ENCODE results near the gene ANLN.

ANLN gene

GRCh38 chr7:36391436-36392198, 2.0 kb downstream of the ANLN start:
- H3K4me1 Mint-ChIP-seq = peaks cover 25% of the 10 kb centered on the region
- no peaks in the 10 kb centered on the region for H3K36me3 Mint-ChIP-seq
- peak overlapping the region; percentile 26 for H3K4me3 Mint-ChIP-seq
- H3K9me3 Mint-ChIP-seq = no peaks in the 10 kb centered on the region
- peaks cover 1% of the 10 kb centered on the region for H3K27me3 Mint-ChIP-seq
- no peak overlapping the region for H3K27ac Mint-ChIP-seq

GRCh38 chr7:36393826-36394225, 4.2 kb downstream of the ANLN start:
- no peaks in the 10 kb centered on the region for H3K9me3 Mint-ChIP-seq
- no peak overlapping the region for H3K4me3 Mint-ChIP-seq
- H3K4me1 Mint-ChIP-seq = peaks cover 21% of the 10 kb centered on the region
- H3K36me3 Mint-ChIP-seq = no peaks in the 10 kb centered on the region
- H3K27ac Mint-ChIP-seq = no peak overlapping the region
- H3K27me3 Mint-ChIP-seq = peaks cover 1% of the 10 kb centered on the region

- no peaks in the 10 kb centered on the region for H3K36me3 Mint-ChIP-seq
- H3K4me1 Mint-ChIP-seq = peaks cover 19% of the 10 kb centered on the region
- no peak overlapping the region for H3K4me3 Mint-ChIP-seq
These were observed 5.7 kb downstream of the ANLN start for GRCh38 chr7:36395171-36395894.

GRCh38 chr7:36396150-36396549, 6.5 kb downstream of the ANLN start:
- Mint-ChIP-seq H3K4me1 (peaks cover 11% of the 10 kb centered on the region), H3K4me3 (no peak overlapping the region), H3K27me3 (peaks cover 1% of the 10 kb centered on the region), H3K9me3 (no peaks in the 10 kb centered on the region), H3K36me3 (no peaks in the 10 kb centered on the region), H3K27ac (no peak overlapping the region)

More at GRCh38 chr7:36395171-36395894, 5.7 kb downstream of the ANLN start:
- Mint-ChIP-seq H3K27me3 (peaks cover 1% of the 10 kb centered on the region), H3K27ac (no peak overlapping the region), H3K9me3 (no peaks in the 10 kb centered on the region)

GRCh38 chr7:36400036-36400435, 10.4 kb downstream of the ANLN start:
- Mint-ChIP-seq H3K36me3 (no peaks in the 10 kb centered on the region), H3K27me3 (no peaks in the 10 kb centered on the region), H3K9me3 (no peaks in the 10 kb centered on the region), H3K27ac (no peak overlapping the region), H3K4me1 (no peaks in the 10 kb centered on the region), H3K4me3 (no peak overlapping the region)

- Mint-ChIP-seq H3K4me3 (no peak overlapping the region), H3K36me3 (no peaks in the 10 kb centered on the region), H3K27ac (no peak overlapping the region), H3K27me3 (no peaks in the 10 kb centered on the region), H3K4me1 (no peaks in the 10 kb centered on the region), H3K9me3 (no peaks in the 10 kb centered on the region)
These were observed 10.9 kb downstream of the ANLN start for GRCh38 chr7:36400606-36401005.

- H3K27ac Mint-ChIP-seq = no peak overlapping the region
- H3K9me3 Mint-ChIP-seq = no peaks in the 10 kb centered on the region
- no peaks in the 10 kb centered on the region for H3K4me1 Mint-ChIP-seq
- H3K36me3 Mint-ChIP-seq = no peaks in the 10 kb centered on the region
- no peak overlapping the region for H3K4me3 Mint-ChIP-seq
- H3K27me3 Mint-ChIP-seq = no peaks in the 10 kb centered on the region
These were observed 13.8 kb downstream of the ANLN start for GRCh38 chr7:36403452-36403851.

GRCh38 chr7:36404639-36405408, 15.2 kb downstream of the ANLN start:
- Mint-ChIP-seq H3K36me3 (no peaks in the 10 kb centered on the region), H3K4me1 (no peaks in the 10 kb centered on the region), H3K4me3 (no peak overlapping the region), H3K9me3 (no peaks in the 10 kb centered on the region), H3K27ac (no peak overlapping the region), H3K27me3 (no peaks in the 10 kb centered on the region)

GRCh38 chr7:36405409-36405803, 15.7 kb downstream of the ANLN start:
- Mint-ChIP-seq H3K4me1 (no peaks in the 10 kb centered on the region), H3K27me3 (no peaks in the 10 kb centered on the region), H3K4me3 (no peak overlapping the region), H3K36me3 (no peaks in the 10 kb centered on the region), H3K27ac (no peak overlapping the region), H3K9me3 (no peaks in the 10 kb centered on the region)

- H3K36me3 Mint-ChIP-seq = no peaks in the 10 kb centered on the region
- no peaks in the 10 kb centered on the region for H3K4me1 Mint-ChIP-seq
- H3K27ac Mint-ChIP-seq = no peak overlapping the region
- no peaks in the 10 kb centered on the region for H3K27me3 Mint-ChIP-seq
- no peak overlapping the region for H3K4me3 Mint-ChIP-seq
- H3K9me3 Mint-ChIP-seq = no peaks in the 10 kb centered on the region
These were observed 16.5 kb downstream of the ANLN start for GRCh38 chr7:36406156-36406555.

- Mint-ChIP-seq H3K36me3 (no peaks in the 10 kb centered on the region), H3K9me3 (no peaks in the 10 kb centered on the region), H3K27ac (no peak overlapping the region), H3K4me1 (no peaks in the 10 kb centered on the region), H3K27me3 (no peaks in the 10 kb centered on the region), H3K4me3 (no peak overlapping the region)
These were observed 18.2 kb downstream of the ANLN start for GRCh38 chr7:36407636-36408550.

GRCh38 chr7:36408589-36408988, 18.9 kb downstream of the ANLN start:
- no peaks in the 10 kb centered on the region for H3K36me3 Mint-ChIP-seq
- H3K27ac Mint-ChIP-seq = no peak overlapping the region
- no peaks in the 10 kb centered on the region for H3K27me3 Mint-ChIP-seq
- no peaks in the 10 kb centered on the region for H3K4me1 Mint-ChIP-seq
- H3K9me3 Mint-ChIP-seq = no peaks in the 10 kb centered on the region
- H3K4me3 Mint-ChIP-seq = no peak overlapping the region

GRCh38 chr7:36409180-36409579, 19.5 kb downstream of the ANLN start:
- no peaks in the 10 kb centered on the region for H3K36me3 Mint-ChIP-seq
- H3K27ac Mint-ChIP-seq = no peak overlapping the region
- no peak overlapping the region for H3K4me3 Mint-ChIP-seq
- H3K9me3 Mint-ChIP-seq = no peaks in the 10 kb centered on the region
- no peaks in the 10 kb centered on the region for H3K27me3 Mint-ChIP-seq
- H3K4me1 Mint-ChIP-seq = no peaks in the 10 kb centered on the region

GRCh38 chr7:36415144-36415543, 25.5 kb downstream of the ANLN start:
- Mint-ChIP-seq H3K27ac (no peak overlapping the region), H3K9me3 (no peaks in the 10 kb centered on the region), H3K36me3 (no peaks in the 10 kb centered on the region), H3K4me1 (no peaks in the 10 kb centered on the region), H3K27me3 (no peaks in the 10 kb centered on the region), H3K4me3 (no peak overlapping the region)

- Mint-ChIP-seq H3K36me3 (no peaks in the 10 kb centered on the region), H3K4me3 (no peak overlapping the region), H3K27me3 (no peaks in the 10 kb centered on the region), H3K27ac (no peak overlapping the region), H3K4me1 (no peaks in the 10 kb centered on the region), H3K9me3 (no peaks in the 10 kb centered on the region)
These were observed 26.6 kb downstream of the ANLN start for GRCh38 chr7:36416251-36416650.

Data from activated naive CD4-positive, alpha-beta T cell treated with anti-CD3 and anti-CD28 coated beads, Interleukin-2, amount 50 U/mL, for 24 hours (primary cell).